Heart left ventricle (tissue), 16 donors: Measurements from ENCODE around the gene CRYBB1. TPM values are rescaled to one million over a fixed set of nuclear protein-coding genes. Genes with fewer than 3 reads are reported as not detected.
A peak's percentile ranks its signal among the peaks of the same experiment; 100 is the strongest.

Experiments
- ATAC-seq, 4 donors: fragments of 200-7000 bp; cut with Tn5 transposase; one replicate each; pipeline ENCODE4 v1.9.1; 2020 to 2022; ENCODE audit warnings: moderate library complexity in 4 of 4, mild to moderate bottlenecking in 3 of 4, moderate number of reproducible peaks in 1 of 4
- DNase-seq, 5 donors: peaks; one replicate each; pipeline ENCODE4 v3.0.0-alpha.2; 2020
- H3K27ac ChIP-seq, 12 donors: fragments of 200-600 bp; sonication (generic) in 4 of 12; one replicate each; pipeline versions ENCODE4 v1.5.0 to v1.8.0; 2016 to 2022; ENCODE audit warnings: mild to moderate bottlenecking in 2 of 12
- H3K27me3 ChIP-seq, 9 donors: fragments of 200-600 bp; sonication (generic) in 2 of 9; one replicate each; pipeline versions ENCODE4 v1.5.1 to v1.8.0; 2016 to 2022; ENCODE audit warnings: mild to moderate bottlenecking in 3 of 9
- H3K36me3 ChIP-seq, 9 donors: fragments of 200-600 bp; sonication (generic) in 2 of 9; one replicate each; pipeline versions ENCODE4 v1.5.0 to v1.8.0; 2018 to 2022; ENCODE audit warnings: mild to moderate bottlenecking in 2 of 9
- H3K4me1 ChIP-seq, 12 donors: fragments of 200-600 bp; sonication (generic) in 4 of 12; one replicate each; pipeline versions ENCODE4 v1.5.0 to v1.8.0; 2016 to 2022; ENCODE audit warnings: mild to moderate bottlenecking in 3 of 12
- H3K4me3 ChIP-seq, 12 donors: fragments of 200-600 bp; sonication (generic) in 4 of 12; one replicate each; pipeline versions ENCODE4 v1.5.0 to v1.8.0; 2017 to 2022; ENCODE audit warnings: mild to moderate bottlenecking in 9 of 12, moderate library complexity in 4 of 12
- H3K9me3 ChIP-seq, 12 donors: fragments of 200-600 bp; sonication (generic) in 4 of 12; one replicate each; pipeline versions ENCODE4 v1.5.0 to v1.8.0; 2016 to 2022; ENCODE audit warnings: mild to moderate bottlenecking in 1 of 12
- POLR2A ChIP-seq, 2 donors: fragments of 450-650 bp; IDR thresholded peaks; one replicate each; pipeline ENCODE4 v1.6.1; 2017; ENCODE audit warnings: antibody characterized with exemption in 2 of 2, mild to moderate bottlenecking in 2 of 2, moderate library complexity in 2 of 2
- WGBS, 4 donors: extraction: QIAGEN DNeasy Blood & Tissue Kit in 2 of 4; methylation state at CpG; one replicate each; pipeline versions ENCODE4 v1.1.5 to v1.1.7; 2013 to 2018; 5-methylcytosine and 5-hydroxymethylcytosine counted together
- intact Hi-C, 10 donors: fragments of 100-400 bp; cut with DNase I; formaldehyde crosslinking; loops; one replicate each; pipeline versions ENCODE4 v1.11.1 to v1.14.2; 2022
- polyA plus RNA-seq, 2 donors: library from polyadenylated mRNA; stranded (reverse); fragments of 200-250 nt; gene quantifications; one replicate each; pipeline ENCODE4 v1.2.3, GENCODE V29; 2013
- total RNA-seq, 9 donors: library from RNA; depleted of rRNA in 2 of 9; stranded (reverse); fragments of >200 nt in 2 of 9; fragmentation: NEBNext Ultra II Directional in 3 of 9; extraction: Animal tissue kit (Norgen Biotek cat#: 25700) in 3 of 9; gene quantifications; one replicate each; pipeline versions ENCODE4 v1.1.0 to v1.2.4, GENCODE V29; 2016 to 2023
- TF ChIP-seq, protein P1 (sequence below), 12 donors: fragments of 200-600 bp; sonication (generic) in 4 of 12; IDR thresholded peaks; one replicate each; pipeline versions ENCODE4 v1.5.0 to v1.8.0; 2018 to 2022; ENCODE audit warnings: antibody characterized with exemption in 12 of 12, mild to moderate bottlenecking in 5 of 12
- donor health status: ischemic (EF 13 %, LVEDD 7.1; RV severe dilation, severe dysfunction).
- donor health status: healthy with polysubstance abuse.
- donor health status: DM: no; HTN: yes; CAD: no.
- donor health status: DM: no; HTN: no; CAD: no.
- donor health status: ischemic (EF 25% LVEDD 6.9; RV normal size, moderate dysfunction).
- donor health status: ischemic (EF 25% LVEDD 5.7; RV mildly dilated, moderate dysfunction).
- donor health status: healthy.
- donor health status: DM: yes; HTN: yes; CAD: no.
- donor health status: ischemic (EF 35%, LVEDD 5.7; RV mildly dilated, moderate dysfunction).
- donor health status: nonischemic (EF 11% LVEDD 7.7; RV severe dilation, severe dysfunction).
- donor health status: DM: yes; HTN: yes; CAD: no.
- donor health status: PGD.
- donor health status: ischemic (EF 29% LVEDD 5.4; RV normal size, mild dysfunction).
- donor health status: nonischemic (EF 23%, LVEDD 6.1; RV moderate dilation, normal function).

Gene CRYBB1
- total and polyA plus RNA-seq, 11 donors = 0.19 to 3.2 (median 0.42) TPM; not detected in 3

DNA sequence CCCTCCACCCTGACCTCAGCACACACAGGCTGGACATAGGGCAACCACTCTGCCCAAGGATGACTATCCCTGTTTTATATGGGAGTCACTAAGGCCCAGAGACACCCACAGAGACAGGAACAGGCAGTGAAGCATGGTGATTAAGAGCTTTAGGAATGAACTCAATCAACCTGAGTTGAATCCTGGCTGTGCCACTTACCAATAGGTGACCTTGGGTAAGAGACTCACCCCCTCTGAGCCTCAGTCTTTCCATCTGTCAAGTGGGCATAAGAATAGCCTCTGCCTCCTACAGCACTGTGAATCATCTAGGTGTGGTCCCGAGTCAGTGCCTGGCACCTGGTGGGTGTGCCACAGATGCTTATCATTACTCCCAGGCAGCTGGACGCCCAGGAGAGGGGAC is 6.8 kb downstream of the CRYBB1 start:
- Histone ChIP-seq H3K9me3 (no peaks in the 10 kb centered on the region), H3K4me3 (no peak overlapping the region), H3K27ac (no peak overlapping the region), H3K36me3 (no peaks in the 10 kb centered on the region), H3K27me3 (peaks cover 0 to 12% (median 2%) of the 10 kb centered on the region in 9 donors), H3K4me1 (peaks cover 0 to 18% (median 0%) of the 10 kb centered on the region in 12 donors)
- TF ChIP-seq, protein P1, sequence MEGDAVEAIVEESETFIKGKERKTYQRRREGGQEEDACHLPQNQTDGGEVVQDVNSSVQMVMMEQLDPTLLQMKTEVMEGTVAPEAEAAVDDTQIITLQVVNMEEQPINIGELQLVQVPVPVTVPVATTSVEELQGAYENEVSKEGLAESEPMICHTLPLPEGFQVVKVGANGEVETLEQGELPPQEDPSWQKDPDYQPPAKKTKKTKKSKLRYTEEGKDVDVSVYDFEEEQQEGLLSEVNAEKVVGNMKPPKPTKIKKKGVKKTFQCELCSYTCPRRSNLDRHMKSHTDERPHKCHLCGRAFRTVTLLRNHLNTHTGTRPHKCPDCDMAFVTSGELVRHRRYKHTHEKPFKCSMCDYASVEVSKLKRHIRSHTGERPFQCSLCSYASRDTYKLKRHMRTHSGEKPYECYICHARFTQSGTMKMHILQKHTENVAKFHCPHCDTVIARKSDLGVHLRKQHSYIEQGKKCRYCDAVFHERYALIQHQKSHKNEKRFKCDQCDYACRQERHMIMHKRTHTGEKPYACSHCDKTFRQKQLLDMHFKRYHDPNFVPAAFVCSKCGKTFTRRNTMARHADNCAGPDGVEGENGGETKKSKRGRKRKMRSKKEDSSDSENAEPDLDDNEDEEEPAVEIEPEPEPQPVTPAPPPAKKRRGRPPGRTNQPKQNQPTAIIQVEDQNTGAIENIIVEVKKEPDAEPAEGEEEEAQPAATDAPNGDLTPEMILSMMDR (IDR thresholded peaks at IDR 0.05) = no peak
- no peak for TF ChIP-seq POLR2A (IDR thresholded peaks at IDR 0.05)
- intact Hi-C loops = no loop called here
- no peak for ATAC-seq
- no peak for DNase-seq
- 71 to 89% (median 81%) methylated on average over 2 of the region's 2 CpGs for WGBS, 4 donors

GRCh38 chr22:26610072-26610958 is 7.5 kb downstream of the CRYBB1 start:
- H3K27me3 ChIP-seq = peaks cover 0 to 12% (median 2%) of the 10 kb centered on the region in 9 donors
- no peaks in the 10 kb centered on the region for H3K9me3 ChIP-seq
- ATAC-seq (peak in 2 of 4 donors; percentile 54 to 68), DNase-seq (peak in 3 of 5 donors; percentile 37 to 49 (median 47))
- intact Hi-C loops = no loop called here
- 65 to 79% (median 77%) methylated on average over 11 to 12 of the region's 12 CpGs for WGBS, 4 donors
- no peak overlapping the region for H3K27ac ChIP-seq
- peaks cover 0 to 15% (median 0%) of the 10 kb centered on the region in 12 donors for H3K4me1 ChIP-seq
- H3K4me3 ChIP-seq = no peak overlapping the region
- TF ChIP-seq POLR2A (IDR thresholded peaks at IDR 0.05) = no peak
- TF ChIP-seq, protein P1 (IDR thresholded peaks at IDR 0.05) = no peak
- no peaks in the 10 kb centered on the region for H3K36me3 ChIP-seq

DNA sequence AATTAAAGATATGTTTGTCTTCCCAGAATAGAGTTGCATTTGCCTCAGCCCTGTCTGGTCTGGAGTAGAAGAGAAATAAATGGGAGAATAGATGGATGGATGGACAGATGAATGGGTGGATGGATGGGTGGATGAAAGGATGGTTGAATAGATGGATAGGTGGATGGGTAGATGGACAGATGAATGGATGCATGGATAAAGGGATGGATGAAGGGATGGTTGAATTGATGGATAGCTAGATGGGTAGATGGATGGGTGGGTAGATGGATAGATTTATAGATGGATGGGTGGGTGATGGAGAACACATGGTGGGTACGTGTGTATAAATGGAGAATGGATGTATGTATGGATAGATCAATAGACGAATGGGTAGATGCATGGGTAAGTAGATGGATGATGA is 8.5 kb downstream of the CRYBB1 start:
- Histone ChIP-seq H3K27ac (no peak overlapping the region), H3K9me3 (no peaks in the 10 kb centered on the region), H3K36me3 (no peaks in the 10 kb centered on the region), H3K27me3 (peaks cover 0 to 3% (median 0%) of the 10 kb centered on the region in 9 donors), H3K4me3 (no peak overlapping the region), H3K4me1 (peaks cover 0 to 15% (median 0%) of the 10 kb centered on the region in 12 donors)
- WGBS, 4 donors = 85 to 95% (median 87%) methylated on average over 2 of the region's 2 CpGs
- intact Hi-C loops = no loop called here
- no peak for ATAC-seq
- DNase-seq = no peak
- TF ChIP-seq, protein P1 (IDR thresholded peaks at IDR 0.05) = no peak
- no peak for TF ChIP-seq POLR2A (IDR thresholded peaks at IDR 0.05)

GRCh38 chr22:26608129-26608528 is 9.7 kb downstream of the CRYBB1 start:
- H3K4me3 ChIP-seq = no peak overlapping the region
- TF ChIP-seq POLR2A (IDR thresholded peaks at IDR 0.05) = no peak
- TF ChIP-seq, protein P1 (IDR thresholded peaks at IDR 0.05) = no peak

More at GRCh38 chr22:26608129-26608528, 9.7 kb downstream of the CRYBB1 start:
- WGBS, 4 donors = 28 to 37% (median 32%) methylated on average over 2 of the region's 2 CpGs
- DNase-seq (no peak), ATAC-seq (no peak)
- Histone ChIP-seq H3K9me3 (no peaks in the 10 kb centered on the region), H3K36me3 (no peaks in the 10 kb centered on the region), H3K27ac (no peak overlapping the region), H3K4me1 (peaks cover 0 to 15% (median 0%) of the 10 kb centered on the region in 12 donors), H3K27me3 (no peaks in the 10 kb centered on the region)
- intact Hi-C loops = no loop called here
